ENCODE results near the gene SURF6.

The SURF6 gene

DNA sequence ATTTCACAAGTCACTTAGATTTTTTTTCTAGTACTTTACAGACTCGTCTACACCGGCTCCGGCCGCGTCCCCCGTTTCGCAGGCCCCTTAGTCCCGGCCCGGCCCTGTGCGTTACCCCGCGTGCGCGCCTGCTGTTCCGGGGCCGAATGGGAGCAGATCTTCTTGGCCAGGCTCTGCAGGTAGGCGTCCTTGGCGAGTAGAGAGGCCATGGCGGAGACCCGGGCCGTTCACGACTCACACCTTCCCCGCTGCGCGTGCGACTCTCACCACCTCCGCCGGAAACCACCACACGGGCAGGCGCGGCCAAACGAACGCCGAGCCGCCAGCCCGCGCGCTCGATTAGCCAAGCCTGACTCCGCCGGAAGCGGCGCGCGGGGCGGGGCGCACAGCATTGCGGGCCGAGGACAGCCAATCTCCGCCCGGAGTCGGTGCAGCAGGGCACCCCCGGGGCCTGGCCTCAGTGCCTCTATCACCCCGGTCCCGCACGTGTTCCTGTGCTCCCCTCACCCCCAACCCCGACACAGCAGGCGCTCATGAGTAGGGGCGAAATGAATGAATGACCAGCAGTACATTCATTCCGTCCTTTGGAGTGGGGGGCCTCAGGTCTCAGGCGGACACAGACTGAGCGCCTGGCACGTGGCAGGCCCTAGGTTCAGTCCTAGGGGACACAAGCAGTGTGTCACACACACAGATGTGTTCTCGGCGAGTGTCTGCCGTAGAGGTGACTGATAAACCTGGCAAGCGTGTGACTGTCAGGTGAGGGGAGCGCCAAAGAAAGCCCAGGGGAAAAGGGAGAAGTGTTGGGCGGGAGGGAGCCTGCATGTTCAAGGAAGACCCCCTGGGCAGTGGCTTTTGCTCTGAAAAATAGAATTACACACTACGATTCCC is at the start of gene SURF6:
SURF6 (minus strand) TSS at position 265 of the 888 bp plus-strand sequence; CDS start at position 209, 56 bp downstream.
- TF ChIP-seq ARNT (IDR thresholded peaks at IDR 0.05) (0 out of 2 replicates have a peak, but pooled peaks have one; percentile 55), ZNF384 (IDR thresholded peaks at IDR 0.05) (no peak), HDGF (IDR thresholded peaks at IDR 0.05; ENCODE audit: borderline replicate concordance) (0 out of 2 replicates have a peak, but pooled peaks have one; percentile 82), PKNOX1 (IDR thresholded peaks at IDR 0.05) (no peak), CTBP1 (IDR thresholded peaks at IDR 0.05; ENCODE audit: borderline replicate concordance) (peak; percentile 12; the same call in 1 of the 2 replicates), TARDBP (IDR thresholded peaks at IDR 0.05) (no peak), FOXA1 (IDR thresholded peaks at IDR 0.05) (no peak), L3MBTL2 (conservative IDR thresholded peaks at IDR 0.05) (peak; percentile 96), NFRKB (IDR thresholded peaks at IDR 0.05) (no peak), FOXM1 (IDR thresholded peaks at IDR 0.05; ENCODE audit: borderline replicate concordance) (peak; percentile 67; the same call in 1 of the 2 replicates), FOXK2 (IDR thresholded peaks at IDR 0.05) (no peak), ELF4 (IDR thresholded peaks at IDR 0.05) (peak; percentile 61)
- peak; percentile 89 for DNase-seq (ENCODE audit: extremely low spot score)
- ChIA-PET CTCF (no interaction called here), POLR2A (no interaction called here)

DNA sequence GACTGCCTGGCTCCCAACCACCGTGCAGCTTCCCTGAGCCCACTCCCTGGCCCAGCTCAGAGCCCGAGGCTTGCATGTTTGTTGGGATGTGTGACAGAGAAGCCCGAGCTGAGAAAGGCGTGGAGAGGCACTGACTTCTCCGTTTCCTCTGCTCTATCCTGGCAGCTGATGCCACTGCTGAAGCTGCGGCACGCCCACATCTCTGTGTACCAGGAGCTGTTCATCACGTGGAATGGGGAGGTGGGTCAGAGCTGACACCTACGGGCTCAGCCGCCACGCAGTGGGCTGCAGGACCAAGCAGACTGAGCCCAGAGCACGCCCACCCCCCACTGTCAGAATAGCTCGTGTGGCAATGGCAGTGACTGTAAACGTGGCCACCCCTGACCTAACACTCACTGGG is 49.5 kb upstream of the SURF6 start:
- ChIA-PET CTCF (no interaction called here), POLR2A (interaction anchor here (2.0 kb wide), 1 partner anchor 10 kb away, joined by 5 read pairs; no protein-coding TSS in a partner anchor)
- TF ChIP-seq CTBP1 (IDR thresholded peaks at IDR 0.05; ENCODE audit: borderline replicate concordance) (no peak), TARDBP (IDR thresholded peaks at IDR 0.05) (no peak), LEF1 (IDR thresholded peaks at IDR 0.05; ENCODE audit: borderline replicate concordance) (no peak), L3MBTL2 (conservative IDR thresholded peaks at IDR 0.05) (no peak), PKNOX1 (IDR thresholded peaks at IDR 0.05) (no peak), ELF4 (IDR thresholded peaks at IDR 0.05) (no peak), ZNF384 (IDR thresholded peaks at IDR 0.05) (no peak), ARNT (IDR thresholded peaks at IDR 0.05) (no peak), FOXK2 (IDR thresholded peaks at IDR 0.05) (no peak), SP1 (IDR thresholded peaks at IDR 0.05) (no peak), FOXA1 (IDR thresholded peaks at IDR 0.05) (no peak), FOXM1 (IDR thresholded peaks at IDR 0.05; ENCODE audit: borderline replicate concordance) (no peak), SUZ12 (IDR thresholded peaks at IDR 0.05) (no peak), BHLHE40 (IDR thresholded peaks at IDR 0.05; ENCODE audit: borderline replicate concordance) (no peak), NFRKB (IDR thresholded peaks at IDR 0.05) (no peak), HDGF (IDR thresholded peaks at IDR 0.05; ENCODE audit: borderline replicate concordance) (no peak)
- no peak for DNase-seq (ENCODE audit: extremely low spot score)

- CTCF ChIA-PET = interaction anchor here (0.9 kb wide), 1 partner anchor 25 kb away, joined by 6 read pairs; no protein-coding TSS in a partner anchor
- DNase-seq (ENCODE audit: extremely low spot score) = no peak
- TF ChIP-seq PKNOX1 (IDR thresholded peaks at IDR 0.05) = no peak
- no peak for TF ChIP-seq ZNF384 (IDR thresholded peaks at IDR 0.05)
- no peak for TF ChIP-seq CTBP1 (IDR thresholded peaks at IDR 0.05; ENCODE audit: borderline replicate concordance)
- no peak for TF ChIP-seq ELF4 (IDR thresholded peaks at IDR 0.05)
- no peak for TF ChIP-seq FOXA1 (IDR thresholded peaks at IDR 0.05)
- no peak for TF ChIP-seq TARDBP (IDR thresholded peaks at IDR 0.05)
- POLR2A ChIA-PET = interaction anchor here (2.0 kb wide), 1 partner anchor 10 kb away, joined by 5 read pairs; no protein-coding TSS in a partner anchor
These were observed 48.8 kb upstream of the SURF6 start for GRCh38 chr9:133384736-133385321.

DNA sequence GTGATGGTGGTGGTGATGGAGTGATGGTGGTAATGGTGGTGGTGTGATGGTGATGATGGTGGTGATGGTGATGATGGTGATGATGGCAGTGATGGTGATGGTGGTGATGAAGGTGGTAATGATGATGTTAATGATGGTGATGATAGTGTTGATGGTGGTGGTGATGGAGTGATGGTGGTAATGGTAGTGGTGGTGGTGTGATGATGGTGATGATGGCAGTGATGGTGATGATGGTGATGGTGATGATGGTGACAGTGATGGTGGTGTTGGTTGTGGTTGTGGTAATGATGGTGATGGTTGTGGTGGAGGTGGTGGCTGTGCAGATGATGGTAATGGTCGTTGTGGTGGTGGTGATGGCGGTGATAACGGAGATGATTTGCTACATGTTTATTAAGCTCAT is 47.5 kb upstream of the SURF6 start:
- TF ChIP-seq FOXM1 (IDR thresholded peaks at IDR 0.05; ENCODE audit: borderline replicate concordance) (no peak), SP1 (IDR thresholded peaks at IDR 0.05) (no peak), L3MBTL2 (conservative IDR thresholded peaks at IDR 0.05) (no peak), TARDBP (IDR thresholded peaks at IDR 0.05) (0 out of 2 replicates have a peak, but pooled peaks have one; percentile 9)
- ChIA-PET POLR2A (no interaction called here), CTCF (no interaction called here)
- DNase-seq (ENCODE audit: extremely low spot score) = no peak

GRCh38 chr9:133382507-133383141 is 46.6 kb upstream of the SURF6 start:
- CTCF ChIA-PET = no interaction called here
- no peak for DNase-seq (ENCODE audit: extremely low spot score)
- no peak for TF ChIP-seq ZNF384 (IDR thresholded peaks at IDR 0.05)
- TF ChIP-seq NFRKB (IDR thresholded peaks at IDR 0.05) = no peak
- POLR2A ChIA-PET = no interaction called here

DNA sequence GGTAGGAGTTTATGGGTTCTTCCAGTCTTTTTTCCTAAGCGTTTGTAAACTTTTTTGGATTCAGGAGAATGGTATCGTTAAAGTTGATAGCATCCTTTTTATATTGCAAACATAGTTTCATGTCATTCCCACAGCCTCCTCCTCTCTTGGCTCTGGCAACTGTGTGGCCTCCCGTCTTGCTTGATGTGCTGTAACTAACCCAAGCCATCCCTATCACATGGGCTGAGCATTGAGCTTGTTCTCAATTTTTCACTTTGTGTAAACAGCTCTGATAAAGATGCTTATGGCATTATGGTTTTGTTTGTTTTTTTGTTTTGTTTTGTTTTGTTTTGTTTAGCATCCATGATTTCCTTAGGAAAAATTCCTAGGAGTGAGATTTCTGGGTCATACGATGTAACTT is 44.7 kb upstream of the SURF6 start:
- DNase-seq (ENCODE audit: extremely low spot score) = no peak
- ChIA-PET POLR2A (no interaction called here), CTCF (no interaction called here)
- no peak for TF ChIP-seq LEF1 (IDR thresholded peaks at IDR 0.05; ENCODE audit: borderline replicate concordance)
- TF ChIP-seq NFRKB (IDR thresholded peaks at IDR 0.05) = no peak
- TF ChIP-seq ZNF384 (IDR thresholded peaks at IDR 0.05) = 0 out of 2 replicates have a peak, but pooled peaks have one; percentile 14

All from HEK293T (cell line).